H1 (cell line): ENCODE data around the gene STAG1. TPM values are rescaled to one million over a fixed set of nuclear protein-coding genes. Genes with fewer than 3 reads are reported as not detected.

ENCODE experiments used
- CTCF ChIA-PET: fragments of 300-600 bp; sonication (Branson Sonifier 250); formaldehyde crosslinking; loops from one replicate; lab custom pipeline; 2021; ENCODE audit not compliant: partially characterized antibody; lab: Charles Lee
- POLR2A ChIA-PET: fragments of 300-600 bp; sonication (Branson Sonifier 250); formaldehyde crosslinking; loops from one replicate; lab custom pipeline; 2021; ENCODE audit warnings: inconsistent platforms; ENCODE audit not compliant: partially characterized antibody; lab: Charles Lee
- DNase-seq, 2 experiments: peaks; one replicate each; pipeline versions ENCODE4 v3.0.0 to v3.0.0-alpha.2; 2010 to 2022; ENCODE audit warnings: low spot score in 2 of 2, low read depth in 1 of 2, mixed read lengths in 1 of 2
- FAIRE-seq: peaks from 2 replicates; lab custom pipeline; 2011; peaks lifted over from hg19 to GRCh38; lab: Jason Lieb, UNC
- H2AFZ ChIP-seq: 2 replicates; pipeline ENCODE4 v1.8.1; 2012; ENCODE audit warnings: low read length, inconsistent platforms
- H2AK5ac ChIP-seq: 2 replicates; pipeline ENCODE4 v1.6.1; 2013; ENCODE audit warnings: low read depth, low read length
- H2BK120ac ChIP-seq: replicated peaks from 2 replicates; pipeline ENCODE3; 2013; ENCODE audit warnings: low read depth, low read length, inconsistent platforms
- H2BK12ac ChIP-seq: 2 replicates; pipeline ENCODE4 v1.6.1; 2013; ENCODE audit warnings: low read depth, low read length
- H2BK15ac ChIP-seq: 2 replicates; pipeline ENCODE4 v1.6.1; 2013; ENCODE audit warnings: low read length
- H2BK20ac ChIP-seq: 2 replicates; pipeline ENCODE4 v1.6.1; 2013; ENCODE audit warnings: low read length
- H2BK5ac ChIP-seq: 2 replicates; pipeline ENCODE4 v1.6.1; 2013; ENCODE audit warnings: low read depth, low read length
- H3K14ac ChIP-seq: 2 replicates; pipeline ENCODE4 v1.6.1; 2013; ENCODE audit warnings: inconsistent platforms; ENCODE audit not compliant: insufficient read length
- H3K18ac ChIP-seq: 2 replicates; pipeline ENCODE4 v1.6.1; 2013; ENCODE audit warnings: low read length; ENCODE audit errors: extremely low read depth
- H3K23ac ChIP-seq: 2 replicates; pipeline ENCODE4 v1.6.1; 2013; ENCODE audit warnings: inconsistent platforms; ENCODE audit not compliant: insufficient read length
- H3K23me2 ChIP-seq: 2 replicates; pipeline ENCODE4 v1.6.1; 2013; ENCODE audit warnings: low read depth, low read length
- H3K27ac ChIP-seq: 2 replicates; pipeline ENCODE4 v1.6.1; 2011; ENCODE audit warnings: low read depth, low read length, inconsistent platforms
- H3K27me3 ChIP-seq, 4 experiments: replicated peaks in 1 of 4; 1 replicate in 1 of 4; 2 replicates in 3 of 4; pipeline versions ENCODE4 v1.6.1 to v1.8.1; 2011 to 2013; ENCODE audit warnings: low read length in 3 of 4, mild to moderate bottlenecking in 3 of 4, inconsistent platforms in 2 of 4, mixed read lengths in 2 of 4, moderate library complexity in 1 of 4; ENCODE audit not compliant: control insufficient read depth in 3 of 4, insufficient read depth in 3 of 4; ENCODE audit errors: extremely low read depth in 1 of 4
- H3K36me3 ChIP-seq, 4 experiments: 2 replicates each; pipeline versions ENCODE4 v1.6.1 to v1.8.1; 2011 to 2013; ENCODE audit warnings: mild to moderate bottlenecking in 4 of 4, low read length in 3 of 4, moderate library complexity in 2 of 4, control low read depth in 1 of 4, inconsistent platforms in 1 of 4; ENCODE audit not compliant: insufficient read depth in 4 of 4, control insufficient read depth in 2 of 4
- H3K4ac ChIP-seq: replicated peaks from 2 replicates; pipeline ENCODE3; 2013; ENCODE audit warnings: low read length, low read depth, mixed read lengths, inconsistent platforms; ENCODE audit not compliant: insufficient read length
- H3K4me1 ChIP-seq, 4 experiments: replicated peaks in 1 of 4; 1 replicate in 1 of 4; 2 replicates in 3 of 4; pipeline versions ENCODE4 v1.6.1 to v1.8.1; 2011 to 2013; ENCODE audit warnings: low read length in 3 of 4, inconsistent platforms in 2 of 4, mixed read lengths in 1 of 4; ENCODE audit not compliant: insufficient read depth in 4 of 4, control insufficient read depth in 3 of 4
- H3K4me2 ChIP-seq, 2 experiments: 2 replicates each; pipeline versions ENCODE4 v1.6.1 to v1.8.1; 2011 to 2013; ENCODE audit warnings: low read depth in 2 of 2, low read length in 2 of 2, control low read depth in 1 of 2, inconsistent platforms in 1 of 2, mild to moderate bottlenecking in 1 of 2; ENCODE audit not compliant: insufficient read depth in 1 of 2
- H3K4me3 ChIP-seq, 4 experiments: fragments of 200-600, 300-600 bp in 1 of 4; sonication (generic), shearing (Covaris generic), sonication (Bioruptor Twin) in 1 of 4; 2 replicates each; pipeline versions ENCODE4 v1.5.1 to v1.8.1; 2011 to 2016; ENCODE audit warnings: low read length in 4 of 4, low read depth in 3 of 4, control low read depth in 2 of 4, inconsistent platforms in 2 of 4, mild to moderate bottlenecking in 2 of 4, mixed read lengths in 1 of 4, moderate library complexity in 1 of 4; ENCODE audit not compliant: insufficient read depth in 2 of 4; ENCODE audit errors: extremely low read depth in 1 of 4
- H3K56ac ChIP-seq: replicated peaks from 2 replicates; pipeline ENCODE3; 2013; ENCODE audit warnings: low read depth, mild to moderate bottlenecking, mixed read lengths, low read length, inconsistent platforms; ENCODE audit not compliant: insufficient read length
- H3K79me1 ChIP-seq: 2 replicates; pipeline ENCODE4 v1.6.1; 2013; ENCODE audit warnings: low read depth, low read length, control low read depth
- H3K79me2 ChIP-seq, 2 experiments: 2 replicates each; pipeline versions ENCODE4 v1.6.1 to v1.8.1; 2012 to 2013; ENCODE audit warnings: low read length in 2 of 2, mild to moderate bottlenecking in 2 of 2, inconsistent platforms in 1 of 2; ENCODE audit not compliant: insufficient read depth in 2 of 2, control insufficient read depth in 1 of 2
- H3K9ac ChIP-seq, 4 experiments: replicated peaks in 1 of 4; 1 replicate in 1 of 4; 2 replicates in 3 of 4; pipeline versions ENCODE4 v1.6.1 to v1.8.1; 2011 to 2013; ENCODE audit warnings: low read depth in 3 of 4, low read length in 3 of 4, control low read depth in 2 of 4, mild to moderate bottlenecking in 2 of 4, moderate library complexity in 2 of 4, inconsistent platforms in 1 of 4; ENCODE audit errors: extremely low read depth in 1 of 4
- H3K9me3 ChIP-seq, 2 experiments: 2 replicates each; pipeline versions ENCODE4 v1.6.1 to v1.8.1; 2012 to 2013; ENCODE audit warnings: mild to moderate bottlenecking in 2 of 2, moderate library complexity in 2 of 2, control low read depth in 1 of 2, inconsistent platforms in 1 of 2, low read depth in 1 of 2, low read length in 1 of 2, mixed read lengths in 1 of 2; ENCODE audit not compliant: insufficient read depth in 2 of 2
- H4K20me1 ChIP-seq, 2 experiments: replicated peaks in 1 of 2; 2 replicates each; pipeline versions ENCODE3 to v1.8.1; 2011 to 2013; ENCODE audit warnings: inconsistent platforms in 2 of 2, low read length in 2 of 2, mild to moderate bottlenecking in 1 of 2; ENCODE audit not compliant: insufficient read depth in 2 of 2, control insufficient read depth in 1 of 2
- H4K5ac ChIP-seq: 2 replicates; pipeline ENCODE4 v1.6.1; 2013; ENCODE audit warnings: low read length, low read depth, mixed read lengths, inconsistent platforms; ENCODE audit not compliant: insufficient read length
- H4K8ac ChIP-seq: 2 replicates; pipeline ENCODE4 v1.8.0; 2013; ENCODE audit warnings: mild to moderate bottlenecking, moderate library complexity, low read length, inconsistent platforms; ENCODE audit not compliant: insufficient read depth; ENCODE audit errors: extremely low read depth
- H4K91ac ChIP-seq: replicated peaks from 2 replicates; pipeline ENCODE3; 2013; ENCODE audit warnings: low read length, mixed read lengths, inconsistent platforms; ENCODE audit not compliant: insufficient read length
- BCL11A ChIP-seq, 2 experiments: IDR thresholded peaks; one replicate each; pipeline ENCODE4 v1.6.1; 2011; ENCODE audit warnings: low read depth in 2 of 2, low read length in 2 of 2, mild to moderate bottlenecking in 2 of 2
- BRCA1 ChIP-seq: IDR thresholded peaks from 2 replicates; pipeline ENCODE4 v1.6.1; 2012; ENCODE audit warnings: low read depth, low read length, improper control_type of control experiment
- CHD2 ChIP-seq: IDR thresholded peaks from 2 replicates; pipeline ENCODE4 v1.6.1; 2012; ENCODE audit warnings: low read length, improper control_type of control experiment
- CREB1 ChIP-seq: IDR thresholded peaks from 2 replicates; pipeline ENCODE4 v1.6.1; 2012; ENCODE audit warnings: inconsistent platforms
- CTBP2 ChIP-seq: IDR thresholded peaks from 2 replicates; pipeline ENCODE4 v1.7.0; 2011; ENCODE audit warnings: borderline replicate concordance, mild to moderate bottlenecking, moderate library complexity, mixed read lengths, low read length; ENCODE audit not compliant: insufficient read depth, insufficient read length
- CTCF ChIP-seq, 3 experiments: IDR thresholded peaks; 1 replicate in 2 of 3; 2 replicates in 1 of 3; pipeline versions ENCODE4 v1.5.1 to v1.6.1; 2011; ENCODE audit warnings: low read length in 3 of 3, mild to moderate bottlenecking in 3 of 3, inconsistent platforms in 2 of 3, low read depth in 1 of 3, moderate library complexity in 1 of 3; ENCODE audit not compliant: insufficient read depth in 1 of 3; ENCODE audit errors: control extremely low read depth in 1 of 3
- EP300 ChIP-seq, 2 experiments: IDR thresholded peaks; 1 replicate in 1 of 2; 2 replicates in 1 of 2; pipeline ENCODE4 v1.6.1; 2011 to 2012; ENCODE audit warnings: low read depth in 2 of 2, low read length in 2 of 2, mild to moderate bottlenecking in 2 of 2, borderline replicate concordance in 1 of 2, inconsistent platforms in 1 of 2, moderate library complexity in 1 of 2
- JUND ChIP-seq: IDR thresholded peaks from 2 replicates; pipeline ENCODE4 v1.6.1; 2011; ENCODE audit warnings: mild to moderate bottlenecking, improper control_type of control experiment, low read length
- KDM1A ChIP-seq: fragments of 200-600, 300-600 bp; sonication (generic); IDR thresholded peaks from 2 replicates; pipeline ENCODE4 v1.7.1; 2016; ENCODE audit warnings: mild to moderate bottlenecking, low read length, borderline replicate concordance
- POLR2A ChIP-seq, 2 experiments: IDR thresholded peaks; 1 replicate in 1 of 2; 2 replicates in 1 of 2; pipeline ENCODE4 v1.6.1; 2011; ENCODE audit warnings: low read depth in 2 of 2, low read length in 2 of 2, mild to moderate bottlenecking in 2 of 2; ENCODE audit errors: control extremely low read depth in 1 of 2
- POU5F1 ChIP-seq: IDR thresholded peaks from 2 replicates; pipeline ENCODE4 v1.6.1; 2011; ENCODE audit warnings: low read depth, mild to moderate bottlenecking, low read length, moderate library complexity
- RFX5 ChIP-seq: IDR thresholded peaks from 2 replicates; pipeline ENCODE4 v1.6.1; 2011; ENCODE audit warnings: low read depth, low read length, improper control_type of control experiment, borderline replicate concordance
- SAP30 ChIP-seq: fragments of 300-600 bp; sonication (generic); IDR thresholded peaks from 2 replicates; pipeline ENCODE4 v1.7.1; 2012; ENCODE audit warnings: low read length, moderate library complexity, mild to moderate bottlenecking, inconsistent platforms; ENCODE audit not compliant: insufficient read depth, insufficient replicate concordance
- polyA plus RNA-seq, 7 experiments: library from polyadenylated mRNA; depleted of rRNA in 3 of 7; stranded (reverse) in 5 of 7; unstranded in 2 of 7; fragments of >200 nt in 5 of 7; fragments of 200-250 nt in 2 of 7; gene quantifications; 1 replicate in 5 of 7; 2 replicates in 1 of 7; 4 replicates in 1 of 7; pipeline versions ENCODE4 v1.2.1 to v1.2.3, GENCODE V29; 2011 to 2013; ENCODE audit warnings: missing spikeins in 2 of 7, mixed read lengths in 2 of 7
- total RNA-seq: library from RNA; stranded (reverse); fragmentation: NEBNext Ultra II Directional; extraction: Animal tissue kit (Norgen Biotek cat#: 25700); gene quantifications from 2 replicates; pipeline ENCODE4 v1.2.1, GENCODE V29; 2021

The STAG1 gene
- total and polyA plus RNA-seq, 2 of the 8 experiments (the other 6 are each of a cell fraction or from before 2014, with no cell fraction given) = 4.6 to 23.4 TPM

GRCh38 chr3:136584728-136585127 lies 167.4 kb downstream of the STAG1 start:
- CTCF ChIA-PET = interaction anchor here (2.0 kb wide), 1 partner anchor 168 kb away, joined by 5 read pairs; the partner anchor contains the start of gene STAG1
- H4K8ac ChIP-seq = no peak overlapping the region
- TF ChIP-seq JUND (no peak), BRCA1 (no peak), RFX5 (no peak), POLR2A (IDR thresholded peaks at IDR 0.05; ENCODE audit: control extremely low read depth in 1 of 2, low read depth in 2 of 2, low read length in 2 of 2) (no peak), CHD2 (no peak), BCL11A (IDR thresholded peaks at IDR 0.05; ENCODE audit: low read depth in 2 of 2, low read length in 2 of 2) (no peak), CTCF (IDR thresholded peaks at IDR 0.05; ENCODE audit: control extremely low read depth in 1 of 3, insufficient read depth in 1 of 3, low read depth in 1 of 3, low read length in 3 of 3) (no peak), CTBP2 (no peak), SAP30 (no peak), EP300 (IDR thresholded peaks at IDR 0.05; ENCODE audit: borderline replicate concordance in 1 of 2, low read depth in 2 of 2, low read length in 2 of 2) (no peak), CREB1 (no peak), POU5F1 (no peak), KDM1A (no peak)

More at GRCh38 chr3:136584728-136585127, 167.4 kb downstream of the STAG1 start:
- H3K9me3 ChIP-seq = no peaks in the 10 kb centered on the region
- no peaks in the 10 kb centered on the region for H3K27me3 ChIP-seq
- H3K27ac ChIP-seq = no peak overlapping the region
- H3K4me2 ChIP-seq = no peak overlapping the region
- DNase-seq (no peak), FAIRE-seq (no peak)
- no peak overlapping the region for H2AK5ac ChIP-seq
- H3K79me1 ChIP-seq = no peaks in the 10 kb centered on the region
- no peak overlapping the region for H3K4me3 ChIP-seq
- no peaks in the 10 kb centered on the region for H3K36me3 ChIP-seq
- no peaks in the 10 kb centered on the region for H3K4me1 ChIP-seq
- no peak overlapping the region for H4K5ac ChIP-seq
- no peak overlapping the region for H2BK20ac ChIP-seq
- H3K9ac ChIP-seq = no peak overlapping the region
- H2BK15ac ChIP-seq = no peak overlapping the region
- no peak overlapping the region for H3K14ac ChIP-seq
- no peak overlapping the region for H2BK5ac ChIP-seq
- H3K23me2 ChIP-seq = no peaks in the 10 kb centered on the region
- H2BK120ac ChIP-seq = no peak overlapping the region
- H3K79me2 ChIP-seq = no peaks in the 10 kb centered on the region
- no peak overlapping the region for H3K18ac ChIP-seq
- H4K91ac ChIP-seq = no peak overlapping the region
- no peaks in the 10 kb centered on the region for H4K20me1 ChIP-seq
- POLR2A ChIA-PET = no interaction called here
- H3K56ac ChIP-seq = no peak overlapping the region
- H2BK12ac ChIP-seq = no peak overlapping the region
- H3K23ac ChIP-seq = no peak overlapping the region
- no peak overlapping the region for H3K4ac ChIP-seq
- H2AFZ ChIP-seq = no peak overlapping the region
